A549 treated with AZD9567 at 1 μM for 4 hours (cell line): Measurements from ENCODE around the gene RNF187. TPM values are rescaled to one million over a fixed set of nuclear protein-coding genes. Genes with fewer than 3 reads are reported as not detected.

ENCODE experiments used
- total RNA-seq: library from RNA; stranded (reverse); fragments of 200-300 nt; extraction: Qiagen RNA extraction; gene quantifications from 5 replicates; pipeline ENCODE4 v1.2.3, GENCODE V29; 2022; ENCODE audit not compliant: insufficient read depth

The RNF187 gene
- 52.8 to 83.4 TPM (median 83.3 TPM) in 5 replicates for total RNA-seq

DNA sequence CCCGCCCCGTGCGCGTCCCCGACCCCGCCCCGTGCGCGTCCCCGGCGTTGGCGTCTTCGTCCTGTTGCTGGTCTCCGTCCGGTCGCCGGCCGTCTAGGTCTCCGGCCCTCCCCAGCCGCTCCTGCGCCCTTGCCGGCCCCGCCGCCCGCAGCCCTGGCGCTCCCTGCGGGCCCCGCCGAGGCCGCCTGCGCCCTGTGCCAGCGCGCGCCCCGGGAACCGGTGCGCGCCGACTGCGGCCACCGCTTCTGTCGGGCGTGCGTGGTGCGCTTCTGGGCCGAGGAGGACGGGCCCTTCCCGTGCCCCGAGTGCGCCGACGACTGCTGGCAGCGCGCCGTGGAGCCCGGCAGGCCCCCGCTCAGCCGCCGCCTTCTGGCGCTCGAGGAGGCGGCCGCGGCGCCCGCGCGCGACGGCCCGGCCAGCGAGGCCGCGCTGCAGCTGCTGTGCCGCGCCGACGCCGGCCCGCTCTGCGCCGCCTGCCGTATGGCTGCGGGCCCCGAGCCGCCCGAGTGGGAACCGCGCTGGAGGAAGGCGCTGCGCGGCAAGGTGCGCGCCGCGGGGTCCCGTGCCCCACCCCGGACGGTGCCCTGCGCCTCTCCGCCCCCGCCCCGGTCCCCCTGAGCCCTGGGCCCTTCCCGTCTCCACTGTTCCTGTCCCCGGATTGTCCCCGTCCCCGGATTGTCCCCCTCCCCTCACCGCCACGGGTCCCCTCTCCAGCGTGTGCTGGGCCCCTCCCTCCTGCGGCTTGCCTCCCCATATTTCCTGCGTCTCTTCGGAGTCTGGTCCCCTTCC, at the start of gene RNF187:
RNF187 (plus strand) TSS at position 47 of the 789 bp plus-strand sequence.

Other genes starting within 250 kb of the RNF187 start
- gene TRIM11, start 80.5 kb upstream of the RNF187 start, total RNA-seq = 34.8 to 39.8 TPM (median 37.0 TPM) in 5 replicates
- not detected in 5 replicates for gene TRIM17, start 70.5 kb upstream of the RNF187 start, total RNA-seq
- 5.5 to 9.9 TPM (median 8.3 TPM) in 5 replicates for gene RHOU, start 248.1 kb downstream of the RNF187 start, total RNA-seq